Tibial artery (tissue), 4 donors: ENCODE data around the gene BMP10.

Experiments
- DNase-seq, 2 donors: peaks; one replicate each; pipeline ENCODE4 v3.0.0-alpha.2; 2019
- H3K27ac ChIP-seq, 2 donors: fragments of 200-600 bp; sonication (generic) in 1 of 2; 1 replicate in 1 of 2; 2 replicates in 1 of 2; pipeline ENCODE4 v1.5.1; 2018 to 2019; ENCODE audit warnings: mild to moderate bottlenecking in 1 of 2
- H3K27me3 ChIP-seq, 2 donors: fragments of 200-600 bp; sonication (generic) in 1 of 2; one replicate each; pipeline versions ENCODE4 v1.5.1 to v1.6.0; 2016 to 2019
- H3K36me3 ChIP-seq, 3 donors: fragments of 200-600 bp; sonication (generic) in 2 of 3; one replicate each; pipeline ENCODE4 v1.5.1; 2016 to 2019; ENCODE audit warnings: mild to moderate bottlenecking in 2 of 3
- H3K4me1 ChIP-seq, 4 donors: fragments of 200-600 bp; sonication (generic) in 2 of 4; 1 replicate in 3 of 4; 2 replicates in 1 of 4; pipeline ENCODE4 v1.5.1; 2016 to 2019
- H3K4me3 ChIP-seq, 2 donors: fragments of 200-600 bp; sonication (generic) in 1 of 2; 1 replicate in 1 of 2; 2 replicates in 1 of 2; pipeline ENCODE4 v1.5.1; 2018 to 2019; ENCODE audit warnings: mild to moderate bottlenecking in 2 of 2
- H3K9me3 ChIP-seq, 3 donors: fragments of 200-600 bp; sonication (generic) in 1 of 3; one replicate each; pipeline ENCODE4 v1.5.1; 2016 to 2019
- CTCF ChIP-seq, 2 experiments: fragments of 200-600 bp in 1 of 2; fragments of 450-650 bp in 1 of 2; IDR thresholded peaks; one replicate each; pipeline ENCODE4 v1.5.1; 2017 to 2019; ENCODE audit warnings: antibody characterized with exemption in 2 of 2, mild to moderate bottlenecking in 1 of 2, moderate library complexity in 1 of 2
- intact Hi-C: fragments of 100-400 bp; cut with DNase I; formaldehyde crosslinking; loops from one replicate; pipeline ENCODE4 v1.15.0; 2023; ENCODE audit warnings: low total_unique reads

Gene BMP10

DNA sequence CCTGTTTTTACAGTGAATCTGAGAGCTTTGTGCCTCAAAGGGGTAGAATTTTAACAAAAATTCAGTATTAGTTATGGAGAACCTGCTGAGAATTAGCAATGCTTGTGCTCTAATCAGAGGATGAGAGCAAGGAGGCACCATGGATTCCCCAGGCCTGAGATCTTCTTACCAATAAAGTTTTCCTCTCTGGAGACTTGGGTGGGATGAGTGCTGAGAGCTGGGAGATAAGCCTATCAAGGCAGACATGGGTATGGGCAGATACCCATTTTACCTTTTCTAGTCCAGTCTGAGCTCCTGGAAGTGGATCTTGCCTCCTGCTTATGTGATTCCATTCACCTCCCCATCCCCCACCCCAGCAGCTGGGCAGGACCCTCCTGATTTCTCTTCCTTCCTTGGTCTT lies 53.9 kb downstream of the BMP10 start:
- H3K27ac ChIP-seq: no peak overlapping the region
- DNase-seq: no peak
- TF ChIP-seq CTCF (IDR thresholded peaks at IDR 0.05): no peak
- no peak overlapping the region for H3K4me3 ChIP-seq
- H3K9me3 ChIP-seq: no peaks in the 10 kb centered on the region
- intact Hi-C loops: no loop called here
- no peaks in the 10 kb centered on the region for H3K36me3 ChIP-seq
- peaks cover 0 to 12% (median under 1%) of the 10 kb centered on the region in 4 donors for H3K4me1 ChIP-seq
- no peaks in the 10 kb centered on the region for H3K27me3 ChIP-seq
